Fibroblast of mammary gland (primary cell): Measurements from ENCODE around the gene CERS4.
"Not testable (repeated sequence)": the region's sequence is repeated elsewhere in the genome, so short reads cannot be mapped to it uniquely, and the experiment has no call there.

Experiments used
- DNase-seq: peaks from one replicate; pipeline ENCODE4 v3.0.0-alpha.2; 2010; ENCODE audit warnings: low read depth
- H3K4me3 ChIP-seq: 2 replicates; pipeline ENCODE4 v1.5.1; 2011; ENCODE audit warnings: low read depth, mild to moderate bottlenecking, low read length, moderate library complexity; ENCODE audit not compliant: control insufficient read depth
- CTCF ChIP-seq: conservative IDR thresholded peaks from 2 replicates; pipeline ENCODE4 v1.5.1; 2011; ENCODE audit warnings: low read depth, low read length, inconsistent platforms; ENCODE audit not compliant: control insufficient read depth, insufficient read depth

CERS4 gene

GRCh38 chr19:8204961-8205360 lies 4.2 kb upstream of the CERS4 start:
- no peak for DNase-seq
- TF ChIP-seq CTCF = no peak
- no peak overlapping the region for H3K4me3 ChIP-seq

- TF ChIP-seq CTCF = no peak
- no peak overlapping the region for H3K4me3 ChIP-seq
- no peak for DNase-seq
Observed at GRCh38 chr19:8206147-8207087, 2.8 kb upstream of the CERS4 start.

- not testable (repeated sequence) for DNase-seq, H3K4me3 ChIP-seq
Observed at GRCh38 chr19:8207326-8207725, 1.8 kb upstream of the CERS4 start.

GRCh38 chr19:8208119-8208921 lies 850 bp upstream of the CERS4 start:
- no peak overlapping the region for H3K4me3 ChIP-seq
- no peak for DNase-seq
- no peak for TF ChIP-seq CTCF

- peak overlapping the region; percentile 7 for H3K4me3 ChIP-seq
- no peak for TF ChIP-seq CTCF
- no peak for DNase-seq
Observed at GRCh38 chr19:8209462-8210378, 550 bp downstream of the CERS4 start.

GRCh38 chr19:8210421-8211101 lies 1.4 kb downstream of the CERS4 start:
- no peak for DNase-seq

More at GRCh38 chr19:8210421-8211101, 1.4 kb downstream of the CERS4 start:
- no peak for TF ChIP-seq CTCF
- H3K4me3 ChIP-seq = no peak overlapping the region
